HG03045 (cell line): ENCODE measurements around the gene NBEA.
"Not testable (repeated sequence)": the region's sequence is repeated elsewhere in the genome, so short reads cannot be mapped to it uniquely, and the experiment has no call there.

Experiments
- ATAC-seq: cut with Tn5 transposase; IDR thresholded peaks from one replicate; pipeline ENCODE4 v1.9.1; 2021; ENCODE audit warnings: mild to moderate bottlenecking, moderate library complexity; ENCODE audit not compliant: unreplicated experiment

NBEA gene

GRCh38 chr13:35630551-35631275 is 688.6 kb downstream of the NBEA start:
- peak; percentile 70 for ATAC-seq

GRCh38 chr13:35631666-35632065 is 689.6 kb downstream of the NBEA start:
- ATAC-seq: no peak

- no peak for ATAC-seq
Observed at GRCh38 chr13:35643625-35644024, 701.6 kb downstream of the NBEA start.

- no peak for ATAC-seq
Observed at GRCh38 chr13:35646056-35646774, 704.1 kb downstream of the NBEA start.

GRCh38 chr13:35648201-35648600 is 706.1 kb downstream of the NBEA start:
- no peak for ATAC-seq

- ATAC-seq: no peak
Observed at GRCh38 chr13:35649162-35649561, 707.1 kb downstream of the NBEA start.

- no peak for ATAC-seq
Observed at GRCh38 chr13:35659796-35660195, 717.7 kb downstream of the NBEA start.

GRCh38 chr13:35664747-35665146 is 722.7 kb downstream of the NBEA start:
- no peak for ATAC-seq

GRCh38 chr13:35669321-35669720 is 727.3 kb downstream of the NBEA start:
- no peak for ATAC-seq

GRCh38 chr13:35672611-35673010 is 730.5 kb downstream of the NBEA start:
- ATAC-seq: no peak

GRCh38 chr13:35675651-35676050 is 733.6 kb downstream of the NBEA start:
- ATAC-seq: no peak

- ATAC-seq: not testable (repeated sequence)
Observed at GRCh38 chr13:35677863-35678262, 735.8 kb downstream of the NBEA start.

- no peak for ATAC-seq
Observed at GRCh38 chr13:35681685-35682084, 739.6 kb downstream of the NBEA start.

- no peak for ATAC-seq
Observed at GRCh38 chr13:35684432-35684831, 742.4 kb downstream of the NBEA start.

- ATAC-seq: no peak
Observed at GRCh38 chr13:35687336-35687735, 745.3 kb downstream of the NBEA start.

GRCh38 chr13:35690581-35691207 is 748.6 kb downstream of the NBEA start:
- ATAC-seq: no peak

GRCh38 chr13:35693134-35693784 is 751.2 kb downstream of the NBEA start:
- ATAC-seq: no peak

- ATAC-seq: no peak
Observed at GRCh38 chr13:35694031-35694430, 752.0 kb downstream of the NBEA start.

- no peak for ATAC-seq
Observed at GRCh38 chr13:35694549-35695447, 752.7 kb downstream of the NBEA start.

GRCh38 chr13:35695448-35695770 is 753.3 kb downstream of the NBEA start:
- ATAC-seq: no peak
